DMS53 (cell line): ENCODE results near the gene LGR5.

Experiments used
- DNase-seq: peaks from one replicate; lab custom pipeline; 2025; lab: John Stamatoyannopoulos, UW

Gene LGR5

GRCh38 chr12:71599210-71599609 is 159.6 kb downstream of the LGR5 start:
- peak; percentile 65 for DNase-seq

GRCh38 chr12:71601546-71601945 is 161.9 kb downstream of the LGR5 start:
- DNase-seq, result no peak

- DNase-seq, result peak; percentile 18
Observed at GRCh38 chr12:71602761-71603577, 163.4 kb downstream of the LGR5 start.

GRCh38 chr12:71605039-71605438 is 165.4 kb downstream of the LGR5 start:
- peak; percentile 21 for DNase-seq

GRCh38 chr12:71607494-71608330 is 168.1 kb downstream of the LGR5 start:
- DNase-seq, result peak; percentile 40

GRCh38 chr12:71610031-71610795 is 170.6 kb downstream of the LGR5 start:
- no peak for DNase-seq

- no peak for DNase-seq
Observed at GRCh38 chr12:71621938-71622337, 182.3 kb downstream of the LGR5 start.

GRCh38 chr12:71625476-71625875 is 185.9 kb downstream of the LGR5 start:
- no peak for DNase-seq

GRCh38 chr12:71626098-71626497 is 186.5 kb downstream of the LGR5 start:
- no peak for DNase-seq

GRCh38 chr12:71626768-71627167 is 187.2 kb downstream of the LGR5 start:
- DNase-seq, result no peak

- DNase-seq, result peak; percentile 9
Observed at GRCh38 chr12:71627438-71628002, 187.9 kb downstream of the LGR5 start.
